GM19467 (cell line): ENCODE measurements around the gene FGFRL1.
A peak's percentile ranks its signal among the peaks of the same experiment; 100 is the strongest.

Experiments used
- ATAC-seq: cut with Tn5 transposase; IDR thresholded peaks from one replicate; pipeline ENCODE4 v1.9.1; 2021; ENCODE audit warnings: mild to moderate bottlenecking, moderate library complexity; ENCODE audit not compliant: unreplicated experiment

Gene FGFRL1

DNA sequence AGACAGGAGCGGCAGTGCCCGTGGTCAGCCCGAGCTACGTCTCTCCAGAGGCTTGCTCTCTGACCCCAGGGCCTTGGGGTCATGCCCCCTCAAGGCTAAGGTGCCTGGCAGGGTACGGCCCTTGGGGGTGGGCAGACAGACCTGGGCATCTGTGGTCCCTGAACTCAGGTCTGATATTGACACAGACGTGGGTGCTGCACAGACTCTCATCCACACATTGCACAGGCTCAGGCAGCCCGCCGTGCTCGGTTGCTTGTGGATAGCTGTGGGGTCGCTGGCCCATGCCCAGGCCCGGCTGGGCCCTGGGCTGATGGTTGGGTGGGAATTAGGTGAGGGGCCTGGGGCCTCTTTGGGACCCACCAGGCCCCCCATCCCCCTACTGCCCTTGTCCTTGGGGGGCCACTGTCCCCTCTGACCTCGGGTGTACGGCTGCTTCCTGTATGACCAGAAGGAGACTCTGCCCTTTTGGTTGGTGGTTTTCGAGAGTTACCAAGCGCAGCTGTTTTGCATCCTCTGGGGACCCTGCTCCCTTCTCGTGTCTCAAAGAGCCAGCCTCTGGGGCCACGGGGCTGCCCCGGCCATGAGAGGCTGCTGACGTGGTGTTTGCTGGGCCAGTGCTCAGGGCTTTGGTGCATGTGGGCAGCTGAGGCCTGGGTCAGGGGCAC is 10.1 kb downstream of the FGFRL1 start:
- peak; percentile 73 for ATAC-seq

DNA sequence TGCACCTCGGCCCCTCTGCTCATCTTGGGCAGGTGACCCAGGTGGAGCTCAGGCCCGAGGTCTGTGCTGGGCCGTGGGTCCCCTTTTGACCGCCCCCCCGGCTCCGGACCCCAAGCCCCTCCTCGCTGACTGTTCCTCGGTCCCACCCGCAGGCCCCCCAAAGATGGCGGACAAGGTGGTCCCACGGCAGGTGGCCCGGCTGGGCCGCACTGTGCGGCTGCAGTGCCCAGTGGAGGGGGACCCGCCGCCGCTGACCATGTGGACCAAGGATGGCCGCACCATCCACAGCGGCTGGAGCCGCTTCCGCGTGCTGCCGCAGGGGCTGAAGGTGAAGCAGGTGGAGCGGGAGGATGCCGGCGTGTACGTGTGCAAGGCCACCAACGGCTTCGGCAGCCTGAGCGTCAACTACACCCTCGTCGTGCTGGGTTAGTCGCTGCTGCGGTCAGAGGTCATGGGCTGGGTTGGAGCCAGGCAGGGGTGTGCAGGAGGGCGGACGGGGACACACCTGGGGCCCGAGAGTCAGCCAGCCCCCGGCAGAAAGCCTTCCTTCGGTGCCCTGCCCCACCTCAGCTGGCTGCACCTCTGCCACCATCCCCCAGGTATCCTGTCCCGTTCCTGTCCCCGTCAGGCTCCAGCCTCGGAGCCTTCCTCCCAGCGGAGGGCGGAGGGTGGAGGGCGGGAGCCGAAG is 10.8 kb downstream of the FGFRL1 start:
- ATAC-seq, result no peak

DNA sequence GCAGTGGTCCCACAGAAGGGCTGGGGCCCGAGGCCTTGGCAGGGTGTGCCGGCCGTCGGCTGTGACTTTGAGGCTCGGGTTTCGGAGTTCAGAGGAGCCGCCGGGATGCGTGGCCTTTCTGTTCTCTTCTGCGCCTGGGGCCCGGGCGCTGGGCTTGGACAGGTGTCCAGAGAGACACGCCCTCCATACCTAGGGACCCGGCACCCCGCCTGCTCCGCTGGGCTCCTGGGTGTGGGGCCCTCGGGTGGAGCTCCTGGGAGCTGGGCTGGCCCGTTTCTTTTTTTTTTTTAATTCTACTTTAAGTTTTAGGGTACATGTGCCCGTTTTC is 11.3 kb downstream of the FGFRL1 start:
- ATAC-seq, result no peak

- no peak for ATAC-seq
Observed at GRCh38 chr4:1023075-1023640, 11.7 kb downstream of the FGFRL1 start.

DNA sequence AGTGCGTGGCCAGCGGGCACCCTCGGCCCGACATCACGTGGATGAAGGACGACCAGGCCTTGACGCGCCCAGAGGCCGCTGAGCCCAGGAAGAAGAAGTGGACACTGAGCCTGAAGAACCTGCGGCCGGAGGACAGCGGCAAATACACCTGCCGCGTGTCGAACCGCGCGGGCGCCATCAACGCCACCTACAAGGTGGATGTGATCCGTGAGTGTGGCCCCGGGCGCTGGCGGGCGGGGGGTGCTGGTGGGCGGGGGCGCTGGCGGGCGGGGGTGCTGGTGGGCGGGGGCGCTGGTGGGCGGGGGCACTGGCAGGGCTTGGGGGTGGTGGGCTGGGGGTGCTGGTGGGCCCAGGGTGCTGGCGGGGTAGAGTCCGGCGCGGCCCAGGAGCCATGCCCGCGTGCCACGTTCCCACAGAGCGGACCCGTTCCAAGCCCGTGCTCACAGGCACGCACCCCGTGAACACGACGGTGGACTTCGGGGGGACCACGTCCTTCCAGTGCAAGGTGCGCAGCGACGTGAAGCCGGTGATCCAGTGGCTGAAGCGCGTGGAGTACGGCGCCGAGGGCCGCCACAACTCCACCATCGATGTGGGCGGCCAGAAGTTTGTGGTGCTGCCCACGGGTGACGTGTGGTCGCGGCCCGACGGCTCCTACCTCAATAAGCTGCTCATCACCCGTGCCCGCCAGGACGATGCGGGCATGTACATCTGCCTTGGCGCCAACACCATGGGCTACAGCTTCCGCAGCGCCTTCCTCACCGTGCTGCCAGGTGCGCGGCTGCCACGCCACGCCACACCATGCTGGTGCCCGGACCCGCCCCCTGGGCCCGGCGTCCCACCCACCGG is 12.7 kb downstream of the FGFRL1 start:
- ATAC-seq, result no peak

DNA sequence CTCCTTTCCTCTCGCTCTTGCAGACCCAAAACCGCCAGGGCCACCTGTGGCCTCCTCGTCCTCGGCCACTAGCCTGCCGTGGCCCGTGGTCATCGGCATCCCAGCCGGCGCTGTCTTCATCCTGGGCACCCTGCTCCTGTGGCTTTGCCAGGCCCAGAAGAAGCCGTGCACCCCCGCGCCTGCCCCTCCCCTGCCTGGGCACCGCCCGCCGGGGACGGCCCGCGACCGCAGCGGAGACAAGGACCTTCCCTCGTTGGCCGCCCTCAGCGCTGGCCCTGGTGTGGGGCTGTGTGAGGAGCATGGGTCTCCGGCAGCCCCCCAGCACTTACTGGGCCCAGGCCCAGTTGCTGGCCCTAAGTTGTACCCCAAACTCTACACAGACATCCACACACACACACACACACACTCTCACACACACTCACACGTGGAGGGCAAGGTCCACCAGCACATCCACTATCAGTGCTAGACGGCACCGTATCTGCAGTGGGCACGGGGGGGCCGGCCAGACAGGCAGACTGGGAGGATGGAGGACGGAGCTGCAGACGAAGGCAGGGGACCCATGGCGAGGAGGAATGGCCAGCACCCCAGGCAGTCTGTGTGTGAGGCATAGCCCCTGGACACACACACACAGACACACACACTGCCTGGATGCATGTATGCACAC is 13.6 kb downstream of the FGFRL1 start:
- no peak for ATAC-seq

DNA sequence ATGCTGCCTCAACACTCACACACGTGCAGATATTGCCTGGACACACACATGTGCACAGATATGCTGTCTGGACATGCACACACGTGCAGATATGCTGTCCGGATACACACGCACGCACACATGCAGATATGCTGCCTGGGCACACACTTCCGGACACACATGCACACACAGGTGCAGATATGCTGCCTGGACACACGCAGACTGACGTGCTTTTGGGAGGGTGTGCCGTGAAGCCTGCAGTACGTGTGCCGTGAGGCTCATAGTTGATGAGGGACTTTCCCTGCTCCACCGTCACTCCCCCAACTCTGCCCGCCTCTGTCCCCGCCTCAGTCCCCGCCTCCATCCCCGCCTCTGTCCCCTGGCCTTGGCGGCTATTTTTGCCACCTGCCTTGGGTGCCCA is 14.7 kb downstream of the FGFRL1 start:
- peak; percentile 42 for ATAC-seq

DNA sequence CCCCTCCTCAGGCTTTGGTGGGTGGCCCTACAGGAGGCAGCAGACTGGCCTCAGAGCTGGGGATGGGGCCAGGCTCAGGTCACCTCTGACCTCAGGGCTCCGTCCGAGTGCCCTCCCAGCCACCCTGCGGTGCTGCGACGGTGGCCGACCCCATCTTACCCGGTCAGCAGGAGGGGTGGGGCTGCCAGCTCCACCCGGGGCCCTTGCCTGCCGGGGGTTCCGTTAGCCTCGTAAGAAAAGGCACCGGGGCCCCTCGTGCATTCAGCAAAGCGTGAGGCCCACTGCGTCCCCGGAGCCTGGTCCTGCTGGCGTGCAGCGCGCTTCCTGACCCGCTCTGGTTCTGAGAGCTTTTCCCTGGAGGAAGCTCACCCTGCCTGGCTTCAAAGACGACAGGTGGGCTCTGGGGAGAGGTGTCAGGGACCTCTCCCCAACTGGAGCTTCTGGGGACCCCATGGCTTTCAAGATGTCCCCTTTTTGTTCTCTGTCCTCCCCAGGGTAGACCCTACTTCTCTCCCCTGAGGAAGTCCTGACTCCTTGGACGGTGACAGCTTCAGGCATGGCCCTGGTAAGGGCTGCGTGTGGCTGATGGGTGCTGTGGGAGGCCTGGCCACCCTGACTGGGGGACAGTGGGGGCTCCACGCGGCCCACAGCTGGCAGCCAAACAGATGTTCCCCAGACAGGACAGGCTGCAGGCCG is 15.9 kb downstream of the FGFRL1 start:
- ATAC-seq, result no peak

- no peak for ATAC-seq
Observed at GRCh38 chr4:1027915-1028238, 16.5 kb downstream of the FGFRL1 start.

DNA sequence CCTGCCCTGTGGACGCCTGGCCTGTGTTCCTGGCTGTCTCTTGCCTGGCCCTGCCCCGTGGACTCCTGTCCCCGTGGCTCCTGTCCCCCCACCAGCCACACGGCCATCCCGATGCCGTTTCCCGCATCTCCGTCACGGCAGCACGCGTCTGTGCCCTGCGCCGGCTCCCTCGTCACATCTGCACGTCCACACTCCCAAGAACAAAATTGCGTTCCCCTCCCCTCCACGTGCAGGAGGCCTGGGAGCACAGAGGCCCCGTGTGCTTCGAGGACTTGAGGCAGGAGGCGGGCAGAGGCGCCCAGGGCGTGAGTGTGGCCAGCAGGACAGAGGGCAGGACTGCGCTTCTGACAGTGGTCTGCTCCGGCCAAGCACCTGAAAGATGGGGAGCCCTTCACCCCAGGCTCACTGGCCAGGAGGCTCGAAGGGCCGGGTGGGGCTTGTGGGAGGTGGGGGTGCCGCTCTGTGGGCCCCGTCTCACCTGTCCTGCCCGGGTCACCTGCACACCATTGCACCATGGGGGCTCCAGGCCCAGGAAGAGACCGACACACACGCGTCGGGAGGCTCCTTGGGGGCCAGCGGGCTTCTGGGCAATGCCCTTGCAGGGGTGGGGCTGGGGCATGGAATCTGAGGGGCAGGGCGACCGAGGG is 17.3 kb downstream of the FGFRL1 start:
- ATAC-seq, result no peak

- ATAC-seq, result no peak
Observed at GRCh38 chr4:1029529-1029928, 18.1 kb downstream of the FGFRL1 start.

- ATAC-seq, result no peak
Observed at GRCh38 chr4:1030031-1030430, 18.6 kb downstream of the FGFRL1 start.

DNA sequence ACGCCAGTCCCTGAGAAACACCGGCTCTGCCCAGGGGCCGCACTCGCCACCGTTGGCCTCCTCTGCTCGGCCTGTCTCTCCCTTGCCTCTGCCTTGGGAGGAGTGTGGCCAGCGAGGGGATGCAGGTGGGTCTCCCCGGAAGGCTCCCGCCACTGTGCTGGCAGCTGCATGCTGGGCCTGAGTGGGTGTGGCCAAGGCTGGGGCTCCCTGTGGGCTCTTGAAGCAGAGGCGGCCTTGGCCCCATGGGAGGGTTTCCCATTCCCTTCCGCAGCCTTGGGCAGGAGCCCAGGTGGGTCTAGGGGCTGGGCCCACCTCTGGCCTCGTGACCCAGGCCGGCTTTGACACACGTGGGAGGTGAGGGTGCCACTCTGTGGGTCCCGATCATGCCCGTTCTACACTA is 19.1 kb downstream of the FGFRL1 start:
- ATAC-seq, result no peak

- ATAC-seq, result no peak
Observed at GRCh38 chr4:1031346-1031745, 19.9 kb downstream of the FGFRL1 start.

- ATAC-seq, result no peak
Observed at GRCh38 chr4:1031956-1032795, 20.8 kb downstream of the FGFRL1 start.

DNA sequence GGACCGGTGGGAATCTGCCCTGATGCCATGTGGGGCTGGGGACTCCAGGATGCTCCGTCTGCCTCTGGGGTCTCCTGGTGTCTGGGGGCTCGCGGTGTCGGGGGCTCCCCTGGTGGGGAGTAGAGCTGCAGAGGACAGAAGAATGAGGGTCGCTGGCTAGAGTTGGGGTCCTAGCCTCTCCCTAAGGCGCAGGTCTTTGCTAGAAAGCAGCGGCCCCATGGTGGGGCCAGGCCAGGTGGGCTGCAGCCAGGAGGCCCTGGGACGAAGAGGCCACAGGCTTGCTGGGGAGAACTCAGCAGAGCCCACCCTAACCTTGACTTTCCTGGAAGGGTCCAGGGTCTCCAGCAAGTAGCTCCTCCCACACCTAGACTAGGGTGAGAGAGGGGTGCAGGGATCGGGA is 21.4 kb downstream of the FGFRL1 start:
- no peak for ATAC-seq

- no peak for ATAC-seq
Observed at GRCh38 chr4:1033840-1034551, 22.6 kb downstream of the FGFRL1 start.

- no peak for ATAC-seq
Observed at GRCh38 chr4:1035510-1035909, 24.1 kb downstream of the FGFRL1 start.

DNA sequence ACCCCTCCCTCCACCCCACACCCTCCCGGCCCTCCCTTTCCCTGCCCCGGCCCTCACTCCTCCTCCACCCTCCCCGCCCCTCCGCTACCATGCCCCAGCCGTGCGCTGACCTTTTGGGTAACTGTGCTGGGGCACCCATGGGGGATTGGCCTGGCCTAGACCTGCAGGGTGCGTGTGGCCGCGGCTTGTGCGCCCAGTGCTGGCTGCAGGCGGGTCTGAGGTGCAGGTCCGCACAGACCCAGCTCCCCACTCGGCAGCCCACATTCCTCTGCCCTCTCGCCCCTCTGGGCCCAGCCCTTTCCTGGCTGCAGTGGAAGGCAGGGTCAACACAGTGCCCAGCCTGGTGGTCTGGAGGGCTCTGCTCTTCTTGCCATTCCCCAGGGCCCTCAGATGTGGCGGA is 24.7 kb downstream of the FGFRL1 start:
- no peak for ATAC-seq
